Measurements from ENCODE around the gene CTCFL.

GRCh38 chr20:57451431-57451794 lies 73.5 kb downstream of the CTCFL start:
- no peak for TF ChIP-seq POLR2A (IDR thresholded peaks at IDR 0.05)
- no peak for TF ChIP-seq CTCF (IDR thresholded peaks at IDR 0.05)

Measured in sigmoid colon (tissue), 3 donors.